IMR-90 (cell line): ENCODE measurements around the gene PRR5L. TPM values are rescaled to one million over a fixed set of nuclear protein-coding genes. Genes with fewer than 3 reads are reported as not detected.

Experiments
- ATAC-seq: fragments of 200-7000 bp; cut with Tn5 transposase; 2 replicates; pipeline ENCODE4 v1.9.1; 2020; ENCODE audit warnings: low read depth, mild to moderate bottlenecking, moderate library complexity
- BruUV-seq: library from RNA; stranded (reverse); fragments of 400-500 nt; replicated peaks from 2 replicates; lab custom pipeline; 2021; lab: Mats Ljungman, UMichigan
- CTCF ChIA-PET: fragments of 300-600 bp; formaldehyde crosslinking; extraction: SDS; loops from one replicate; lab custom pipeline; 2021; ENCODE audit warnings: antibody characterized with exemption; lab: Yijun Ruan, JAX
- POLR2A ChIA-PET: fragments of 300-600 bp; sonication (Branson Sonifier 250); formaldehyde crosslinking; loops from one replicate; lab custom pipeline; 2022; ENCODE audit warnings: antibody characterized with exemption; ENCODE audit not compliant: unreplicated experiment; lab: Charles Lee
- DNase-seq: peaks from one replicate; pipeline ENCODE4 v3.0.0; 2013
- H2AFZ ChIP-seq: replicated peaks from 2 replicates; pipeline ENCODE3; 2013; ENCODE audit warnings: low read length, mild to moderate bottlenecking; ENCODE audit not compliant: poor library complexity
- H2AK5ac ChIP-seq: 2 replicates; pipeline ENCODE4 v1.6.1; 2013; ENCODE audit warnings: low read depth, low read length, inconsistent platforms
- H2AK9ac ChIP-seq: replicated peaks from 2 replicates; pipeline ENCODE3; 2013; ENCODE audit warnings: mild to moderate bottlenecking, low read depth, low read length, moderate library complexity; ENCODE audit not compliant: poor library complexity
- H2BK120ac ChIP-seq: 2 replicates; pipeline ENCODE4 v1.6.1; 2013; ENCODE audit warnings: low read depth, low read length, inconsistent platforms
- H2BK15ac ChIP-seq: 3 replicates; pipeline ENCODE4 v1.6.1; 2013; ENCODE audit warnings: low read depth, low read length, inconsistent platforms
- H2BK20ac ChIP-seq: 2 replicates; pipeline ENCODE4 v1.6.1; 2013; ENCODE audit warnings: low read depth, mild to moderate bottlenecking, inconsistent platforms, low read length, moderate library complexity
- H2BK5ac ChIP-seq: 2 replicates; pipeline ENCODE4 v1.6.1; 2013; ENCODE audit warnings: mild to moderate bottlenecking, low read depth, low read length, inconsistent platforms; ENCODE audit not compliant: poor library complexity, severe bottlenecking
- H3K14ac ChIP-seq: replicated peaks from 2 replicates; pipeline ENCODE4 v1.6.1; 2013; ENCODE audit warnings: low read depth, low read length, inconsistent platforms
- H3K18ac ChIP-seq: 2 replicates; pipeline ENCODE4 v1.6.1; 2013; ENCODE audit warnings: low read depth, low read length, control low read depth
- H3K23ac ChIP-seq: 2 replicates; pipeline ENCODE4 v1.6.1; 2013; ENCODE audit warnings: low read depth, low read length, inconsistent platforms
- H3K27ac ChIP-seq: 2 replicates; pipeline ENCODE4 v1.5.1; 2013; ENCODE audit warnings: mild to moderate bottlenecking, control low read depth, low read length; ENCODE audit not compliant: insufficient read depth
- H3K27me3 ChIP-seq: 2 replicates; pipeline ENCODE4 v1.6.1; 2013; ENCODE audit warnings: low read length; ENCODE audit not compliant: control insufficient read depth, insufficient read depth
- H3K36me3 ChIP-seq: 2 replicates; pipeline ENCODE4 v1.6.1; 2013; ENCODE audit warnings: low read length, mixed read lengths; ENCODE audit not compliant: control insufficient read depth, insufficient read depth
- H3K4ac ChIP-seq: 2 replicates; pipeline ENCODE4 v1.6.1; 2013; ENCODE audit warnings: low read depth, low read length, inconsistent platforms
- H3K4me1 ChIP-seq: 2 replicates; pipeline ENCODE4 v1.6.1; 2013; ENCODE audit warnings: low read length, mixed read lengths; ENCODE audit not compliant: control insufficient read depth, insufficient read depth
- H3K4me2 ChIP-seq: 2 replicates; pipeline ENCODE4 v1.6.1; 2013; ENCODE audit warnings: low read depth, mild to moderate bottlenecking, control low read depth, low read length, moderate library complexity
- H3K4me3 ChIP-seq: 2 replicates; pipeline ENCODE4 v1.5.1; 2013; ENCODE audit warnings: low read depth, mild to moderate bottlenecking, control low read depth, low read length, moderate library complexity; ENCODE audit not compliant: insufficient read depth
- H3K56ac ChIP-seq: 2 replicates; pipeline ENCODE4 v1.6.1; 2013; ENCODE audit warnings: low read length, inconsistent platforms; ENCODE audit not compliant: insufficient read depth; ENCODE audit errors: extremely low read depth
- H3K79me1 ChIP-seq, 2 experiments: 2 replicates each; pipeline ENCODE4 v1.6.1; 2013; ENCODE audit warnings: low read length in 2 of 2, inconsistent platforms in 1 of 2, low read depth in 1 of 2
- H3K9ac ChIP-seq: 2 replicates; pipeline ENCODE4 v1.6.1; 2013; ENCODE audit warnings: low read depth, low read length, control low read depth
- H3K9me1 ChIP-seq: 2 replicates; pipeline ENCODE4 v1.6.1; 2013; ENCODE audit warnings: low read length, inconsistent platforms; ENCODE audit not compliant: insufficient read depth
- H3K9me3 ChIP-seq: 2 replicates; pipeline ENCODE4 v1.6.1; 2013; ENCODE audit warnings: low read length; ENCODE audit not compliant: control insufficient read depth, insufficient read depth
- H4K20me1 ChIP-seq: 2 replicates; pipeline ENCODE4 v1.6.1; 2013; ENCODE audit warnings: low read length, inconsistent platforms; ENCODE audit not compliant: insufficient read depth
- H4K5ac ChIP-seq: 2 replicates; pipeline ENCODE4 v1.6.1; 2013; ENCODE audit warnings: mild to moderate bottlenecking, low read depth, low read length, control low read depth
- H4K8ac ChIP-seq, 2 experiments: 2 replicates each; pipeline ENCODE4 v1.6.1; 2013; ENCODE audit warnings: low read depth in 2 of 2, low read length in 2 of 2, control low read depth in 1 of 2, inconsistent platforms in 1 of 2
- H4K91ac ChIP-seq: 2 replicates; pipeline ENCODE4 v1.6.1; 2013; ENCODE audit warnings: low read depth, low read length, inconsistent platforms; ENCODE audit not compliant: insufficient read depth
- BHLHE40 ChIP-seq: fragments of 150-350 bp; IDR thresholded peaks from 2 replicates; pipeline ENCODE4 v1.6.1; 2016; ENCODE audit warnings: mild to moderate bottlenecking, low read depth, low read length
- CHD1 ChIP-seq: IDR thresholded peaks from 2 replicates; pipeline ENCODE4 v1.6.1; 2012; ENCODE audit warnings: low read depth, low read length, improper control_type of control experiment
- MAFK ChIP-seq: IDR thresholded peaks from 2 replicates; pipeline ENCODE4 v1.6.1; 2012; ENCODE audit warnings: low read depth, low read length, improper control_type of control experiment
- MAZ ChIP-seq: IDR thresholded peaks from 2 replicates; pipeline ENCODE4 v1.6.1; 2012; ENCODE audit warnings: low read depth, mild to moderate bottlenecking, low read length, improper control_type of control experiment, moderate library complexity, borderline replicate concordance
- MXI1 ChIP-seq: IDR thresholded peaks from 2 replicates; pipeline ENCODE4 v1.6.1; 2012; ENCODE audit warnings: low read depth, mild to moderate bottlenecking, low read length, moderate library complexity, borderline replicate concordance
- NFE2L2 ChIP-seq: fragments of 150-350 bp; IDR thresholded peaks from 2 replicates; pipeline ENCODE4 v1.6.1; 2016; ENCODE audit warnings: low read depth, mild to moderate bottlenecking, low read length
- POLR2A ChIP-seq: IDR thresholded peaks from 2 replicates; pipeline ENCODE4 v1.6.1; 2012; ENCODE audit warnings: mild to moderate bottlenecking, low read depth, low read length
- RAD21 ChIP-seq: IDR thresholded peaks from 2 replicates; pipeline ENCODE4 v1.6.1; 2012; ENCODE audit warnings: low read length, improper control_type of control experiment
- RCOR1 ChIP-seq: IDR thresholded peaks from 2 replicates; pipeline ENCODE4 v1.6.1; 2012; ENCODE audit warnings: mild to moderate bottlenecking, low read length, improper control_type of control experiment; ENCODE audit not compliant: insufficient replicate concordance
- RFX5 ChIP-seq: IDR thresholded peaks from 2 replicates; pipeline ENCODE4 v1.8.0; 2012; ENCODE audit warnings: low read depth, mild to moderate bottlenecking, low read length, moderate library complexity
- SMC3 ChIP-seq: fragments of 150-350 bp; IDR thresholded peaks from 2 replicates; pipeline ENCODE4 v1.6.1; 2016; ENCODE audit warnings: low read depth, mild to moderate bottlenecking, antibody characterized with exemption, low read length, moderate library complexity
- WGBS, 2 experiments: methylation state at CpG; one replicate each; pipeline versions ENCODE4 v1.1.5 to v1.1.7; 2013; ENCODE audit warnings: missing lambda C conversion rate in 2 of 2; ENCODE audit not compliant: insufficient read length in 1 of 2; ENCODE audit errors: extremely low coverage in 2 of 2; 5-methylcytosine and 5-hydroxymethylcytosine counted together
- dilution Hi-C: fragments of 300-500 bp; cut with HindIII; formaldehyde crosslinking; loops from one replicate; pipeline ENCODE4 v1.14.3; 2018; ENCODE audit warnings: low sequenced_read_pairs; ENCODE audit not compliant: unreplicated experiment
- in situ Hi-C: fragments of 300-500 bp; cut with MboI; formaldehyde crosslinking; loops from 3 replicates; pipeline ENCODE4 v1.14.3; 2019; ENCODE audit warnings: low sequenced_read_pairs, inconsistent platforms, mixed read lengths
- intact Hi-C: fragments of 100-400 bp; cut with micrococcal nuclease; formaldehyde crosslinking; loops from 2 replicates; pipeline ENCODE4 v1.10.0; 2022
- polyA plus RNA-seq, 3 experiments: library from polyadenylated mRNA; depleted of rRNA; stranded (reverse); fragments of >200 nt; gene quantifications; 2 replicates each; pipeline ENCODE4 v1.2.3, GENCODE V29; 2012; ENCODE audit warnings: low replicate concordance in 1 of 3
- total RNA-seq: library from RNA; depleted of rRNA; stranded (reverse); fragments of >200 nt; gene quantifications from 2 replicates; pipeline ENCODE4 v1.2.3, GENCODE V29; 2012
- TF ChIP-seq, protein P1 (sequence below): fragments of 150-350 bp; IDR thresholded peaks from 2 replicates; pipeline ENCODE4 v1.6.1; 2017; ENCODE audit warnings: mild to moderate bottlenecking, antibody characterized with exemption, low read length, low read depth

PRR5L gene
- total and polyA plus RNA-seq, 2 of the 4 experiments (the other 2 are of a cell fraction), result 2.9 to 3.6 TPM

DNA sequence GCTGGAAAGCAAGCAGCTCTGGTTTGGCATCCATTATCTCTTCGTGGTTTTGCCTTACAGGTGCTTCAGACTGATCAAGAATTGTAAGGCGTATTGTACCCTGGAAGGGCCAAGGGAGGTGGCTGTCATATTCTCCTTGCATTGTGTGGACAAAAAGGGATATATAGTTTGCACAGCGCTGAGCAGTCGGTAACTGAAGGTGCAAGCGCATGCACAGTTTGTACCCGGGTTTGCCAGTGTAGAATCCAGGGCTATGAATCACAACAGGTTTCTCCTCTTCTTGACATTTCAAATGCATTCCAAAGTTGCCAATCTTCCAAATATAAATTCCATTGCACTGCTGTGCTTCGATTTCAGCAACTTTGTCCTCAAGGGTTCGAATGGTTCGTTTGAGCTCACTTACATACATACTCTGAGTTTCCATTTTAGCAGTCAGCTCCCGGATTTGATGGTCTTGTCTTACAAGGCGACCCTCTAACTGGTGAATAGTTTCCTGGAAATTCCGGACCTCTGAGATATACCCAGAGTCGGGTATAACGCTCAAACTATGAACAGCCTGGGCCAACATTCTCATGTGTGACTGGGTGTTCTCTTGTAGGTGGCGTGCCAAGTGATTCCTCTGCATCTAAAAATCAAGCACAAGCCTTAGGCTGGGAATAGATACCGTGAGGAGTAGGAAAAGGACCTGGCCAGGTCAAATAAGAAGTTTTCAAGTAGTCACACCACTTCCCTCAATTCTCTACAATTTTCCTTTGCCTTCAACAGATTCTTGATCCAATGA is 194.1 kb downstream of the PRR5L start:
- H2BK15ac ChIP-seq, result no peak overlapping the region
- H2BK120ac ChIP-seq, result no peak overlapping the region
- DNase-seq (no peak), ATAC-seq (no peak)
- no TSS peak for BruUV-seq
- intact Hi-C loops, result no loop called here
- TF ChIP-seq POLR2A, result no peak
- no peak for TF ChIP-seq RFX5
- no peak for TF ChIP-seq CHD1
- no peak for TF ChIP-seq MAZ
- TF ChIP-seq SMC3, result no peak
- no peak for TF ChIP-seq MXI1
- TF ChIP-seq, protein P1, sequence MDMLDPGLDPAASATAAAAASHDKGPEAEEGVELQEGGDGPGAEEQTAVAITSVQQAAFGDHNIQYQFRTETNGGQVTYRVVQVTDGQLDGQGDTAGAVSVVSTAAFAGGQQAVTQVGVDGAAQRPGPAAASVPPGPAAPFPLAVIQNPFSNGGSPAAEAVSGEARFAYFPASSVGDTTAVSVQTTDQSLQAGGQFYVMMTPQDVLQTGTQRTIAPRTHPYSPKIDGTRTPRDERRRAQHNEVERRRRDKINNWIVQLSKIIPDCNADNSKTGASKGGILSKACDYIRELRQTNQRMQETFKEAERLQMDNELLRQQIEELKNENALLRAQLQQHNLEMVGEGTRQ, result no peak
- no peak for TF ChIP-seq RCOR1
- TF ChIP-seq RAD21, result no peak
- TF ChIP-seq BHLHE40, result no peak
- TF ChIP-seq NFE2L2, result no peak
- TF ChIP-seq MAFK, result no peak
- no peak overlapping the region for H2AK5ac ChIP-seq
- H3K9ac ChIP-seq, result no peak overlapping the region
- no peak overlapping the region for H3K27ac ChIP-seq
- 100% methylated on average over 1 of the region's 16 CpGs; no CpG with 5 or more reads in 1 of the 2 experiments for WGBS, 2 experiments
- H3K9me3 ChIP-seq, result no peaks in the 10 kb centered on the region
- H2AK9ac ChIP-seq, result no peak overlapping the region
- no peak overlapping the region for H3K23ac ChIP-seq
- dilution Hi-C loops, result no loop called here
- no peak overlapping the region for H4K5ac ChIP-seq
- H4K91ac ChIP-seq, result no peak overlapping the region
- no peak overlapping the region for H2BK5ac ChIP-seq
- H3K36me3 ChIP-seq, result peaks cover 33% of the 10 kb centered on the region
- no peak overlapping the region for H2BK20ac ChIP-seq
- H3K4ac ChIP-seq, result no peak overlapping the region
- H3K18ac ChIP-seq, result no peak overlapping the region
- H3K56ac ChIP-seq, result no peak overlapping the region
- no peaks in the 10 kb centered on the region for H3K9me1 ChIP-seq
- H3K4me2 ChIP-seq, result no peak overlapping the region
- no peaks in the 10 kb centered on the region; the same call in 1 of the 2 replicates for H4K20me1 ChIP-seq
- in situ Hi-C loops, result loop anchor here (25.0 kb wide), 1 partner anchor 678 kb away; no protein-coding TSS in a partner anchor
- H3K27me3 ChIP-seq, result no peaks in the 10 kb centered on the region
- ChIA-PET CTCF (interaction anchor here (3.3 kb wide), 1 partner anchor 12 kb away, joined by 12 read pairs; no protein-coding TSS in a partner anchor), POLR2A (no interaction called here)
- H4K8ac ChIP-seq, result no peak overlapping the region
- no peak overlapping the region for H3K14ac ChIP-seq
- H2AFZ ChIP-seq, result no peak overlapping the region
- H3K79me1 ChIP-seq, result peaks cover 19 to 46% of the 10 kb centered on the region in 2 experiments
- peaks cover 1% of the 10 kb centered on the region; the same call in 1 of the 2 replicates for H3K4me1 ChIP-seq
- H3K4me3 ChIP-seq, result no peak overlapping the region
